Measurements from ENCODE around the gene RAD21L1.

The RAD21L1 gene

GRCh38 chr20:1274485-1275311 lies 48.9 kb downstream of the RAD21L1 start:
- DNase-seq, result no peak

- DNase-seq, result no peak
These were observed 50.1 kb downstream of the RAD21L1 start for GRCh38 chr20:1275919-1276318.

- no peak for DNase-seq
These were observed 51.9 kb downstream of the RAD21L1 start for GRCh38 chr20:1277529-1278322.

- no peak for DNase-seq
These were observed 53.1 kb downstream of the RAD21L1 start for GRCh38 chr20:1278993-1279392.

- DNase-seq, result no peak
These were observed 54.6 kb downstream of the RAD21L1 start for GRCh38 chr20:1280195-1281102.

GRCh38 chr20:1281279-1282057 lies 55.6 kb downstream of the RAD21L1 start:
- no peak for DNase-seq

- no peak for DNase-seq
These were observed 57.1 kb downstream of the RAD21L1 start for GRCh38 chr20:1282966-1283365.

- no peak for DNase-seq
These were observed 58.0 kb downstream of the RAD21L1 start for GRCh38 chr20:1283522-1284510.

- no peak for DNase-seq
These were observed 60.6 kb downstream of the RAD21L1 start for GRCh38 chr20:1286267-1287024.

- no peak for DNase-seq
These were observed 61.5 kb downstream of the RAD21L1 start for GRCh38 chr20:1287306-1287705.

GRCh38 chr20:1287787-1288569 lies 62.1 kb downstream of the RAD21L1 start:
- DNase-seq, result no peak

- no peak for DNase-seq
These were observed 65.4 kb downstream of the RAD21L1 start for GRCh38 chr20:1291191-1291741.

GRCh38 chr20:1292620-1293019 lies 66.8 kb downstream of the RAD21L1 start:
- DNase-seq, result no peak

- DNase-seq, result no peak
These were observed 68.0 kb downstream of the RAD21L1 start for GRCh38 chr20:1293641-1294379.

GRCh38 chr20:1294497-1294896 lies 68.7 kb downstream of the RAD21L1 start:
- no peak for DNase-seq

- DNase-seq, result no peak
These were observed 69.6 kb downstream of the RAD21L1 start for GRCh38 chr20:1295276-1295930.

- no peak for DNase-seq
These were observed 70.3 kb downstream of the RAD21L1 start for GRCh38 chr20:1296117-1296610.
